ENCODE measurements around the gene PAX1. TPM values are rescaled to one million over a fixed set of nuclear protein-coding genes. Genes with fewer than 3 reads are reported as not detected.

Gene PAX1
- total and polyA plus RNA-seq, 2 of the 8 experiments (the other 6 are each of a cell fraction or from before 2014, with no cell fraction given): not detected

GRCh38 chr20:21663465-21663864 lies 42.0 kb upstream of the PAX1 start (continued):
- no peak for TF ChIP-seq TAF7 (optimal IDR thresholded peaks at IDR 0.05; ENCODE audit: borderline replicate concordance, low read depth, low read length)
- TF ChIP-seq JUN (IDR thresholded peaks at IDR 0.05; ENCODE audit: low read depth, low read length): no peak
- TF ChIP-seq RAD21 (IDR thresholded peaks at IDR 0.05 in 1 of 2, conservative IDR thresholded peaks at IDR 0.05 in 1 of 2; ENCODE audit: low read depth in 2 of 2, low read length in 2 of 2): no peak
- TF ChIP-seq CREB1 (IDR thresholded peaks at IDR 0.05): no peak
